SK-N-SH (cell line): ENCODE measurements around the gene ST3GAL2. TPM values are rescaled to one million over a fixed set of nuclear protein-coding genes. Genes with fewer than 3 reads are reported as not detected.

Source experiments
- CTCF ChIA-PET: fragments of 300-600, 350-600 bp; formaldehyde crosslinking; extraction: SDS; loops from one replicate; lab custom pipeline; 2021; lab: Yijun Ruan, JAX
- POLR2A ChIA-PET: fragments of 350-600 bp; sonication (Branson Sonifier 250); formaldehyde crosslinking; extraction: SDS; loops from one replicate; lab custom pipeline; 2020; ENCODE audit warnings: antibody characterized with exemption, inconsistent platforms; lab: Yijun Ruan, JAX
- DNase-seq: peaks from one replicate; pipeline ENCODE4 v3.0.0; 2012
- H2AFZ ChIP-seq: fragments of 200-600 bp; sonication (generic); 2 replicates; pipeline ENCODE4 v1.8.1; 2016; ENCODE audit warnings: antibody characterized with exemption, mild to moderate bottlenecking, low read depth
- H3F3A ChIP-seq: fragments of 200-600 bp; sonication (generic); replicated peaks from 2 replicates; pipeline ENCODE3; 2016; ENCODE audit warnings: antibody characterized with exemption, mild to moderate bottlenecking; ENCODE audit not compliant: insufficient read depth
- H3K27ac ChIP-seq, 2 experiments: fragments of 200-500 bp in 1 of 2; fragments of 200-600 bp in 1 of 2; sonication (Bioruptor generic) in 1 of 2; sonication (generic), shearing (Covaris generic) in 1 of 2; 2 replicates each; pipeline versions ENCODE4 v1.5.1 to v1.6.1; 2014 to 2016; ENCODE audit warnings: low read depth in 2 of 2, inconsistent platforms in 1 of 2, low read length in 1 of 2, mild to moderate bottlenecking in 1 of 2, mixed read lengths in 1 of 2
- H3K27me3 ChIP-seq: fragments of 200-600 bp; sonication (generic), shearing (Covaris generic); 2 replicates; pipeline ENCODE4 v1.6.1; 2016; ENCODE audit warnings: mixed run types; ENCODE audit not compliant: insufficient read depth
- H3K36me3 ChIP-seq, 2 experiments: fragments of 200-500 bp in 1 of 2; fragments of 200-600 bp in 1 of 2; sonication (Bioruptor generic) in 1 of 2; sonication (generic) in 1 of 2; replicated peaks in 1 of 2; 2 replicates each; pipeline versions ENCODE3 to v1.5.1; 2014 to 2016; ENCODE audit warnings: low read length in 1 of 2, mild to moderate bottlenecking in 1 of 2; ENCODE audit not compliant: insufficient read depth in 2 of 2, control insufficient read depth in 1 of 2
- H3K4me1 ChIP-seq, 2 experiments: fragments of 200-500 bp in 1 of 2; fragments of 200-600 bp in 1 of 2; sonication (Bioruptor generic) in 1 of 2; sonication (generic), shearing (Covaris generic) in 1 of 2; 2 replicates each; pipeline versions ENCODE4 v1.5.1 to v1.6.1; 2014 to 2016; ENCODE audit warnings: low read depth in 1 of 2, low read length in 1 of 2, mixed run types in 1 of 2; ENCODE audit not compliant: insufficient read depth in 2 of 2, control insufficient read depth in 1 of 2
- H3K4me2 ChIP-seq: fragments of 200-600 bp; sonication (generic), shearing (Covaris generic); 2 replicates; pipeline ENCODE4 v1.6.1; 2017; ENCODE audit warnings: mixed run types
- H3K4me3 ChIP-seq, 2 experiments: fragments of 200-500 bp in 1 of 2; fragments of 200-600 bp in 1 of 2; sonication (Bioruptor generic) in 1 of 2; sonication (generic), shearing (Covaris generic) in 1 of 2; 2 replicates each; pipeline versions ENCODE4 v1.5.1 to v1.8.1; 2014 to 2016; ENCODE audit warnings: low read depth in 2 of 2, inconsistent platforms in 1 of 2, low read length in 1 of 2, mild to moderate bottlenecking in 1 of 2, mixed read lengths in 1 of 2, moderate library complexity in 1 of 2
- H3K79me2 ChIP-seq: fragments of 200-600 bp; sonication (generic); 2 replicates; pipeline ENCODE4 v1.8.1; 2017; ENCODE audit warnings: mild to moderate bottlenecking; ENCODE audit not compliant: insufficient read depth
- H3K9ac ChIP-seq: fragments of 200-600 bp; sonication (generic); 2 replicates; pipeline ENCODE4 v1.6.1; 2017; ENCODE audit warnings: mixed run types
- H3K9me2 ChIP-seq: fragments of 200-600 bp; sonication (generic); 2 replicates; pipeline ENCODE4 v1.6.1; 2017; ENCODE audit warnings: mixed run types
- H3K9me3 ChIP-seq: fragments of 200-600 bp; sonication (generic); 2 replicates; pipeline ENCODE4 v1.6.1; 2017; ENCODE audit warnings: mixed run types, mild to moderate bottlenecking, moderate library complexity
- H4K20me1 ChIP-seq: fragments of 200-600 bp; sonication (generic); 2 replicates; pipeline ENCODE4 v1.6.1; 2017; ENCODE audit warnings: mild to moderate bottlenecking, mixed run types; ENCODE audit not compliant: insufficient read depth
- FOSL2 ChIP-seq: IDR thresholded peaks from 2 replicates; pipeline ENCODE4 v1.4.0; 2012; ENCODE audit warnings: low read depth, mild to moderate bottlenecking, moderate library complexity, borderline replicate concordance
- JUND ChIP-seq: IDR thresholded peaks from 2 replicates; pipeline ENCODE4 v1.4.0; 2012
- MXI1 ChIP-seq: IDR thresholded peaks from 2 replicates; pipeline ENCODE4 v1.6.1; 2012; ENCODE audit warnings: mild to moderate bottlenecking, low read depth, low read length, improper control_type of control experiment
- NFIC ChIP-seq: IDR thresholded peaks from 2 replicates; pipeline ENCODE4 v1.4.0; 2012; ENCODE audit warnings: borderline replicate concordance
- POLR2AphosphoS5 ChIP-seq: IDR thresholded peaks from 2 replicates; pipeline ENCODE4 v1.6.1; 2012; ENCODE audit warnings: low read depth, low read length
- RCOR1 ChIP-seq: fragments of 150-350 bp; IDR thresholded peaks from 2 replicates; pipeline ENCODE4 v1.6.1; 2017; ENCODE audit warnings: antibody characterized with exemption, low read length
- REST ChIP-seq: IDR thresholded peaks from 2 replicates; pipeline ENCODE4 v1.6.1; 2012; ENCODE audit warnings: mild to moderate bottlenecking, low read depth, low read length, moderate library complexity
- SIN3A ChIP-seq: IDR thresholded peaks from 2 replicates; pipeline ENCODE4 v1.6.1; 2012; ENCODE audit warnings: low read depth, mild to moderate bottlenecking, low read length, moderate library complexity, borderline replicate concordance
- TCF12 ChIP-seq: IDR thresholded peaks from 2 replicates; pipeline ENCODE4 v1.4.0; 2012
- WGBS: methylation state at CpG from one replicate; pipeline ENCODE4 v1.1.6; 2017; ENCODE audit warnings: low lambda C conversion rate; 5-methylcytosine and 5-hydroxymethylcytosine counted together
- polyA plus RNA-seq, 3 experiments: library from polyadenylated mRNA; depleted of rRNA; stranded (reverse); fragments of >200 nt; gene quantifications; 2 replicates each; pipeline ENCODE4 v1.2.3, GENCODE V29; 2012
- TF ChIP-seq, protein P1 (sequence below): IDR thresholded peaks from 2 replicates; pipeline ENCODE4 v1.4.0; 2012; ENCODE audit warnings: low read depth

ST3GAL2 gene
- polyA plus RNA-seq, 1 of the 3 experiments (the other 2 are of a cell fraction): 19.9 TPM

GRCh38 chr16:70378869-70379493 lies 59.9 kb downstream of the ST3GAL2 start:
- Histone ChIP-seq H3F3A (peaks cover 45% of the 10 kb centered on the region), H3K9me2 (no peaks in the 10 kb centered on the region), H3K4me1 (peaks cover 6 to 8% of the 10 kb centered on the region in 2 experiments; a peak in 2 of 4 replicates), H3K4me3 (no peak overlapping the region), H3K4me2 (peak overlapping the region; percentile 95; the same call in 1 of the 2 replicates), H3K27ac (no peak overlapping the region; a peak in 1 of 4 replicates), H3K9me3 (no peaks in the 10 kb centered on the region), H2AFZ (no peak overlapping the region), H3K36me3 (peaks cover 15 to 48% of the 10 kb centered on the region in 2 experiments), H3K27me3 (no peaks in the 10 kb centered on the region), H3K9ac (no peak overlapping the region), H3K79me2 (peaks cover 32% of the 10 kb centered on the region), H4K20me1 (no peaks in the 10 kb centered on the region)
- 93% methylated on average over 13 of the region's 13 CpGs for WGBS
- CTCF ChIA-PET: interaction anchor here (0.8 to 1.4 kb wide), 6 partner anchors 10 to 332 kb away, joined by 3 to 5 read pairs (median 3); no protein-coding TSS in a partner anchor
- no peak for DNase-seq
- TF ChIP-seq SIN3A (no peak), POLR2AphosphoS5 (peak; percentile 11; the same call in 1 of the 2 replicates), RCOR1 (no peak)
- POLR2A ChIA-PET: interaction anchor here (1.7 to 2.8 kb wide), 2 partner anchors 60 to 76 kb away, joined by 5 to 22 read pairs; partner anchors contain the start of genes FCSK and ST3GAL2

DNA sequence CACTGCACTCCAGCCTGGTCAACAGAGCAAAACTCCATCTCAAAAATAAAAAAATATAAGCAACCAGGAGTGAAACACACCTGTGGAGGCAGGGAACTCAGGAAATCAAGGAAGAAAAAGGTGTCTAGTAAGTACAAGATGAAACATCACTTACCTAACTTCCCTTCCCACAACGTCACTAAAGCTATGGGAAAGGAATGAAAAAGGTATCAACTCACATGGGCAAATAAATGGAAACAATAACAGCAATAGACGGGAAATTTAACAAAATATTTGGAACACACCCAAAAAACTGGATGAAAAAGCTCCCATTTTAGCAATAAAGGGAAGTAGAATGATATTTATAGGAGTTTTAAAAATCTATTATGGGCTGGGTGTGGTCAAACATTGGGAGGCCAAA lies 61.1 kb downstream of the ST3GAL2 start:
- Histone ChIP-seq H3K27me3 (no peaks in the 10 kb centered on the region), H4K20me1 (no peaks in the 10 kb centered on the region), H3K79me2 (peaks cover 32% of the 10 kb centered on the region), H3K4me1 (peaks cover 6 to 8% of the 10 kb centered on the region in 2 experiments; a peak in 2 of 4 replicates), H3K4me3 (no peak overlapping the region), H3K9me2 (no peaks in the 10 kb centered on the region), H3K27ac (no peak overlapping the region), H3K36me3 (peaks cover 13 to 42% of the 10 kb centered on the region in 2 experiments), H3F3A (peaks cover 41% of the 10 kb centered on the region), H2AFZ (no peak overlapping the region), H3K4me2 (no peak overlapping the region), H3K9ac (no peak overlapping the region), H3K9me3 (no peaks in the 10 kb centered on the region)
- TF ChIP-seq MXI1 (no peak), RCOR1 (no peak), FOSL2 (no peak), NFIC (no peak), JUND (no peak), TCF12 (no peak), REST (no peak)
- TF ChIP-seq, protein P1, sequence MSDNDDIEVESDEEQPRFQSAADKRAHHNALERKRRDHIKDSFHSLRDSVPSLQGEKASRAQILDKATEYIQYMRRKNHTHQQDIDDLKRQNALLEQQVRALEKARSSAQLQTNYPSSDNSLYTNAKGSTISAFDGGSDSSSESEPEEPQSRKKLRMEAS: no peak
- ChIA-PET POLR2A (interaction anchor here (0.8 kb wide), 1 partner anchor 93 kb away, joined by 3 read pairs; no protein-coding TSS in a partner anchor), CTCF (interaction anchor here (1.0 to 1.4 kb wide), 4 partner anchors 9 to 93 kb away, joined by 3 to 5 read pairs (median 4); no protein-coding TSS in a partner anchor)
- WGBS: 97% methylated on average over 2 of the region's 2 CpGs
- no peak for DNase-seq
